ENCODE data around the gene PLEKHA7.

DNA sequence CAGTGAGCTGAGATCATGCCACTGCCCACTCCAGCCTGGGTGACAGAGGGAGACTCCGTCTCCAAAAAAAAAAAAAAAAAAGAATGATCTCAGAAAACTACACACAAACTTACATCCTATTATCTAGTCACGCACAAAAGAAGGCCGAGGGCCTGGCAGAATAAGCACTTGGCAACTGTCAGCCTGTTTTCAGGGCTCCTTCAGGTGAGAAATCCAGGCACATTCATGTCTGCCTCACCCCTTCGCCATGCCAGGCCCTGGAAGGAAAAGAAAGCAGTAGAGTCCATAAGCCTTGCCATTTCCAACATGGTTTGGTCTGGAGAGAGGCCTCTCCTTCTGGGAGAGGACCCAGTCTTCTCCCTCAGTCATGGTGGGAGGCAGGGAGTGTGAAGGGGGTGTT, 244.8 kb downstream of the PLEKHA7 start:
- TF ChIP-seq EZH2 (IDR thresholded peaks at IDR 0.05; ENCODE audit: insufficient read depth, poor library complexity, severe bottlenecking) (no peak), EZH2phosphoT487 (IDR thresholded peaks at IDR 0.05; ENCODE audit: insufficient read depth, low read depth) (no peak)
